Measurements from ENCODE around the gene MPO. TPM values are rescaled to one million over a fixed set of nuclear protein-coding genes. Genes with fewer than 3 reads are reported as not detected.

MPO gene
- total and polyA plus RNA-seq, 9 of the 15 experiments (the other 6 are each of a cell fraction or from before 2014, with no cell fraction given), result 0.04 to 0.47 (median 0.39) TPM; not detected in 6

DNA sequence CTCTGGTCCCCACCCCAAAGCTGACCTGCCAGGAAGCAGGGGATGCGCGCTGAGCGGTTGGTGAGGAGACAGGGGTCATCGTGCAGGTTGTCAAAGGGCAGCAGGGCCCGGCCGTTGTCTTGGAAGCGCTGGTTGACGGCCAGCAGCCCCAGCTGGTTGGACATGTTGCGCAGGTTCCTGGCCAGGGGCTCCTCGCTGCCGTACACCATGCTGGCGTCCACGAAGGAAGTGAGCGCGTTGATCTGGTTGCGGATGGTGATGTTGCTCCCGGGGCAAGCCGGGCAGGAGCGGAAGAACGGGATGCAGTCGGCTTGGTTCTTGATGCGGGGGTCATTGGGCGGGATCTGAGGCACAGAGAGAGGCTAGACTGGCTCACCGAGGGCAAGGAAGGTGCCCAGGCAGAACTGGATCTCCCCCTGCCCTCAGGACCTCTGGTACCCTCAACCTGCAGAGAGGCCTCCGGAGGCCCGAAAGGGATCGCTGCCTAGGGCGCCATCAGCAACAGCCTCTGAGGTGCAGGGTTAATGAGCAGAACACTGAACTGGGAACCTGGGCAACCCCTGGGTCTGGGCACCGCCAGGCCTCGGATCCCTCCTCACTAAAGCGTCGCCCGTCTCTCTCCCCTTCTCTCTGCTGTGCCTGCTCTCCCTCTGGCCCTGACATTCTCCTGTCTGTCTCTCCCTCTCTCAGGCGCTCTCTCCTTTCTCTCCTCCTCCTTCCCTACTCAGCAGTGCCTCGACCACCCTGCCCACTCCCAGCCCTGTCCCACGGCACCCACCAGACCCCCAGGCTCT, 2.7 kb downstream of the MPO start:
- ChIA-PET POLR2A (interaction anchor here (0.6 to 1.0 kb wide), 3 partner anchors 48 to 156 kb away, joined by 3 to 5 read pairs (median 3); no protein-coding TSS in a partner anchor), CTCF (ENCODE audit: low intra/inter-chr PET ratio) (no interaction called here)
- no peaks in the 10 kb centered on the region for H3K79me2 ChIP-seq (ENCODE audit: control insufficient read depth, insufficient read depth, low read length)
- intact Hi-C loops (cut with micrococcal nuclease) (loop anchor here (1.0 kb wide), 1 partner anchor 169 kb away; no protein-coding TSS in a partner anchor), in situ Hi-C loops (cut with MboI) (loop anchor here (25.0 kb wide), 1 partner anchor 734 kb away; no protein-coding TSS in a partner anchor)
- no TSS peak for BruUV-seq (replicated peaks)
- H3K9me3 ChIP-seq (replicated peaks; ENCODE audit: control insufficient read depth, insufficient read depth, low read depth, low read length), result no peaks in the 10 kb centered on the region
- H3K27ac ChIP-seq (ENCODE audit: extremely low read depth, low read depth, low read length), result no peak overlapping the region
- H4K20me1 ChIP-seq (replicated peaks; ENCODE audit: control insufficient read depth, insufficient read depth, low read length), result peaks cover 2% of the 10 kb centered on the region; the same call in 1 of the 2 replicates
- H3K9me1 ChIP-seq (ENCODE audit: control insufficient read depth, insufficient read depth, low read length), result no peaks in the 10 kb centered on the region
- peak overlapping the region in 1 of 2 experiments; percentile 24; a peak in 1 of 4 replicates for H3K9ac ChIP-seq (ENCODE audit: insufficient read depth in 1 of 2, low read depth in 2 of 2, low read length in 2 of 2)
- H3K4me2 ChIP-seq (ENCODE audit: insufficient read depth, low read length), result no peak overlapping the region
- DNase-seq (ENCODE audit: extremely low read depth in 1 of 4, low spot score in 3 of 4) (peak in 2 of 4 experiments; percentile 4 to 5), ATAC-seq (no peak), FAIRE-seq (no peak)
- peaks cover 5 to 21% of the 10 kb centered on the region in 2 experiments; a peak in 3 of 5 replicates for H3K4me1 ChIP-seq (replicated peaks in 1 of 2; ENCODE audit: control insufficient read depth in 2 of 2, insufficient read depth in 2 of 2, low read length in 2 of 2)
- peak overlapping the region; percentile 76; the same call in 1 of the 2 replicates for H2AFZ ChIP-seq (ENCODE audit: low read depth, low read length)
- peaks cover 30 to 70% of the 10 kb centered on the region in 2 experiments; a peak in 4 of 5 replicates for H3K27me3 ChIP-seq (ENCODE audit: control insufficient read depth in 2 of 2, insufficient read depth in 2 of 2, low read length in 2 of 2)
- no peaks in the 10 kb centered on the region for H3K36me3 ChIP-seq (ENCODE audit: control insufficient read depth, insufficient read depth, low read length)
- H3K4me3 ChIP-seq, result no peak overlapping the region
- 28% methylated on average over 35 of the region's 36 CpGs for WGBS (ENCODE audit: insufficient coverage, low coverage, missing lambda C conversion rate)
- TF ChIP-seq HDAC6 (IDR thresholded peaks at IDR 0.05; ENCODE audit: low read depth, low read length) (no peak), MEF2D (tag; conservative IDR thresholded peaks at IDR 0.05; ENCODE audit: low read depth) (no peak), PPARD (CRISPR knock-in tag; IDR thresholded peaks at IDR 0.05) (no peak), RBM14 (IDR thresholded peaks at IDR 0.05; ENCODE audit: borderline replicate concordance, insufficient read depth, low read depth, low read length) (no peak), BCL6 (CRISPR knock-in tag; IDR thresholded peaks at IDR 0.05) (no peak), ADNP (tag; IDR thresholded peaks at IDR 0.05) (no peak), FOXJ3 (CRISPR knock-in tag; IDR thresholded peaks at IDR 0.05) (no peak), WHSC1 (IDR thresholded peaks at IDR 0.05; ENCODE audit: low read length) (no peak), GATA2 (CRISPR knock-in tag; IDR thresholded peaks at IDR 0.05) (no peak), THAP7 (CRISPR knock-in tag; IDR thresholded peaks at IDR 0.05) (no peak), ZNF444 (CRISPR knock-in tag; IDR thresholded peaks at IDR 0.05) (no peak), THRB (CRISPR knock-in tag; conservative IDR thresholded peaks at IDR 0.05) (no peak), DMBX1 (CRISPR knock-in tag; IDR thresholded peaks at IDR 0.05; ENCODE audit: borderline replicate concordance) (no peak)
- TF ChIP-seq, protein P1, sequence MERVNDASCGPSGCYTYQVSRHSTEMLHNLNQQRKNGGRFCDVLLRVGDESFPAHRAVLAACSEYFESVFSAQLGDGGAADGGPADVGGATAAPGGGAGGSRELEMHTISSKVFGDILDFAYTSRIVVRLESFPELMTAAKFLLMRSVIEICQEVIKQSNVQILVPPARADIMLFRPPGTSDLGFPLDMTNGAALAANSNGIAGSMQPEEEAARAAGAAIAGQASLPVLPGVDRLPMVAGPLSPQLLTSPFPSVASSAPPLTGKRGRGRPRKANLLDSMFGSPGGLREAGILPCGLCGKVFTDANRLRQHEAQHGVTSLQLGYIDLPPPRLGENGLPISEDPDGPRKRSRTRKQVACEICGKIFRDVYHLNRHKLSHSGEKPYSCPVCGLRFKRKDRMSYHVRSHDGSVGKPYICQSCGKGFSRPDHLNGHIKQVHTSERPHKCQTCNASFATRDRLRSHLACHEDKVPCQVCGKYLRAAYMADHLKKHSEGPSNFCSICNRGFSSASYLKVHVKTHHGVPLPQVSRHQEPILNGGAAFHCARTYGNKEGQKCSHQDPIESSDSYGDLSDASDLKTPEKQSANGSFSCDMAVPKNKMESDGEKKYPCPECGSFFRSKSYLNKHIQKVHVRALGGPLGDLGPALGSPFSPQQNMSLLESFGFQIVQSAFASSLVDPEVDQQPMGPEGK (CRISPR knock-in tag; IDR thresholded peaks at IDR 0.05; ENCODE audit: borderline replicate concordance), result no peak
